CD4-positive, alpha-beta T cell treated with Interferon gamma for 1 hour (primary cell): Measurements from ENCODE around the gene GAS2L3.
A peak's percentile ranks its signal among the peaks of the same experiment; 100 is the strongest.

Source experiments
- DNase-seq: peaks from one replicate; pipeline ENCODE4 v3.0.0-alpha.2; 2020

The GAS2L3 gene

DNA sequence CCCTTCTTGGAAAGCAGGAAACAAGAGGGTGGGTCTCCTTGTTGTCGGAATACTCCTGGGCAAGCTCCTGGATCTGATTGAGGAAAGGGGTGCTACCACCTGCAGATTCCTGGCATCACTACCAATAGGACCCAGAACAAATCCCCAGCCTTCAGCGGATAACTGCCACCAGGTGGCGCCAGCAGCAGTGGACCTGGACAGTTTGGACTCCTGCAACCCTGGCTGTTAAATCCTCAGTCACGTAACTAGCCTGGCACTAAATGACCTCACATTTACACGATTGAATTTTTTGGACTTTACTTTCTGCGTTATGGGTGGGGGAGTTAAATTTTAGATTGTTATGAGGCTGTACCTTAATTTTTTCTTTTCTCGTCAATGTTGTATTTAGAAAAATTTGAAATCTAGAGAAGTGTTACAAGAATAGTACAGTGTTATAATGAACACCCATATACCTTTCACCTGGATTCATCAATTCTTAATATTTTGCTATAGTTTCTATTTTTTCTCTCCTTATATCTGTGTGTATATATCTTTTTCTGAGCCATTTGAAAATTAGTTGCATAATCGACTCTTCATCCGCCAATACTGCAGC is 95.6 kb downstream of the GAS2L3 start:
- peak; percentile 9 for DNase-seq

DNA sequence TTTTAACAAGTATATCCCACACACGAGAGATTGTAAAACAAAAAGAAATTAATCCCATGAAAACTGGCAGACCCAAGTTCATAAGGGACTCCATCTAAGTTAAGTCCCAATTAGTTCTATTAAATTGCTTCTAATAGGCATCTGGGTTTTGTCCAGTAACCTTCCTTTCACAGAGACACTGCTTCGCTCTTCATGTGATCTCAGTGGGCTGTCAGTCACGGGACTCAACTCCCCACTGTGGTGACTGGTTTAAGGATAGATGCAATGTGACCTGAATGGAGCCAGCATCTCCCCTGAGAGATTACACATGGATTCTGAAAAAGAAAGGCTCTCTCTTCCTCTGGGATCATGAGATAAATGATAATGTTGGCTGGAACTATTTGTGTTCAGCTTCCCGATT is 96.4 kb downstream of the GAS2L3 start:
- no peak for DNase-seq

- no peak for DNase-seq
These were observed 98.1 kb downstream of the GAS2L3 start for GRCh38 chr12:100671396-100672074.

DNA sequence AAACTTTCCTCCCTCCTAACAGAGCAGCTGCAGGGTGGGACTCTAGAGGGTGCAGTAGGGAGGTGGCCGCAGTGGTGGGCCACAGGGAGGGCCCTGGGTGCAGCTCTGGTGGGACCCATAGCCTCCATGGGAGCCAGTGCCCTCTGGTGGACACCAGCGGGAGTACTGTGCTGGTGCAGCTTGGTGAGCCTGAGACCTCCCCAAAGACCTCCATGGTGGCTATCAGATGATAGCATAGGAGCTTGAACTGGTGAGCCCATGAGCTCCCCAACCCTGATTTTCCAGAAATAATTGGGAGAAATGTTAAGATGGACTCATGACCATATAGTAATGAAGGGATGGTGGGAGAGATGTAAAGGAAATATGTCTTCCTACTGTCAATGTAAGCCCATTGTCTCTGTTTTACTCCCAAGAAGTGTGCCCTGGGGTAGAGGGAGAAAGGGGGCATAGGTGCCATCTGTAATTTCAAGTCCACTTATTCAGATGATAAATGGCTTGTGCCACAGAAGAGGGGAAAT is 98.7 kb downstream of the GAS2L3 start:
- no peak for DNase-seq

GRCh38 chr12:100674036-100674888 is 100.8 kb downstream of the GAS2L3 start:
- DNase-seq, result no peak
